ENCODE results near the gene PDGFD. TPM values are rescaled to one million over a fixed set of nuclear protein-coding genes. Genes with fewer than 3 reads are reported as not detected.

PDGFD gene
- total RNA-seq, 1 donor from 2014 or later: 0.49 TPM

DNA sequence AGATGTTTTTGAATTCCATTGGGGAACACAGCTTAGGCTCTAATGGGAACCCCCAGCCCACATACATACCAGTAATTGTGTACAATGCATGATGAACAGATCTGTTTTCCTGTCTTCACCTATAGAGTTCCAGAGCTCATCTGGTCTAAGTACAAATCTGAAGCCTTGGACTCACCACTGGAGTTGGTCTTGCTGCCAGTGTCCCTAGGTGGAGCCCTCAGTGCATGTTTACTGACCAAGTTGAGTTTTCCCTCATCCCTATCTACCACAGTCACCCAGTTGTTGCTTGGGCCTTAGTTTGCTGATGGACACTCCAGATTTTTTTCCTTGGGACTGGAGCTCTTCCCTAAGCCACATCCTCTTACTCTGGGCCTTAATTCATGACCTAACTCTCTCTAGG lies 286.7 kb downstream of the PDGFD start:
- H3K4me3 Mint-ChIP-seq (ENCODE audit: unreplicated experiment): no peak overlapping the region
- H3K27me3 Mint-ChIP-seq (ENCODE audit: unreplicated experiment): no peaks in the 10 kb centered on the region
- no peaks in the 10 kb centered on the region for H3K9me3 Mint-ChIP-seq (ENCODE audit: unreplicated experiment)
- no peak overlapping the region for H3K27ac Mint-ChIP-seq (ENCODE audit: unreplicated experiment)
- no peak for DNase-seq
- no peaks in the 10 kb centered on the region for H3K36me3 Mint-ChIP-seq (ENCODE audit: unreplicated experiment)
- TF ChIP-seq, protein P1, sequence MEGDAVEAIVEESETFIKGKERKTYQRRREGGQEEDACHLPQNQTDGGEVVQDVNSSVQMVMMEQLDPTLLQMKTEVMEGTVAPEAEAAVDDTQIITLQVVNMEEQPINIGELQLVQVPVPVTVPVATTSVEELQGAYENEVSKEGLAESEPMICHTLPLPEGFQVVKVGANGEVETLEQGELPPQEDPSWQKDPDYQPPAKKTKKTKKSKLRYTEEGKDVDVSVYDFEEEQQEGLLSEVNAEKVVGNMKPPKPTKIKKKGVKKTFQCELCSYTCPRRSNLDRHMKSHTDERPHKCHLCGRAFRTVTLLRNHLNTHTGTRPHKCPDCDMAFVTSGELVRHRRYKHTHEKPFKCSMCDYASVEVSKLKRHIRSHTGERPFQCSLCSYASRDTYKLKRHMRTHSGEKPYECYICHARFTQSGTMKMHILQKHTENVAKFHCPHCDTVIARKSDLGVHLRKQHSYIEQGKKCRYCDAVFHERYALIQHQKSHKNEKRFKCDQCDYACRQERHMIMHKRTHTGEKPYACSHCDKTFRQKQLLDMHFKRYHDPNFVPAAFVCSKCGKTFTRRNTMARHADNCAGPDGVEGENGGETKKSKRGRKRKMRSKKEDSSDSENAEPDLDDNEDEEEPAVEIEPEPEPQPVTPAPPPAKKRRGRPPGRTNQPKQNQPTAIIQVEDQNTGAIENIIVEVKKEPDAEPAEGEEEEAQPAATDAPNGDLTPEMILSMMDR (IDR thresholded peaks at IDR 0.05; ENCODE audit: partially characterized antibody, unreplicated experiment): no peak
- H3K4me1 Mint-ChIP-seq (ENCODE audit: low read depth, unreplicated experiment): no peaks in the 10 kb centered on the region

DNA sequence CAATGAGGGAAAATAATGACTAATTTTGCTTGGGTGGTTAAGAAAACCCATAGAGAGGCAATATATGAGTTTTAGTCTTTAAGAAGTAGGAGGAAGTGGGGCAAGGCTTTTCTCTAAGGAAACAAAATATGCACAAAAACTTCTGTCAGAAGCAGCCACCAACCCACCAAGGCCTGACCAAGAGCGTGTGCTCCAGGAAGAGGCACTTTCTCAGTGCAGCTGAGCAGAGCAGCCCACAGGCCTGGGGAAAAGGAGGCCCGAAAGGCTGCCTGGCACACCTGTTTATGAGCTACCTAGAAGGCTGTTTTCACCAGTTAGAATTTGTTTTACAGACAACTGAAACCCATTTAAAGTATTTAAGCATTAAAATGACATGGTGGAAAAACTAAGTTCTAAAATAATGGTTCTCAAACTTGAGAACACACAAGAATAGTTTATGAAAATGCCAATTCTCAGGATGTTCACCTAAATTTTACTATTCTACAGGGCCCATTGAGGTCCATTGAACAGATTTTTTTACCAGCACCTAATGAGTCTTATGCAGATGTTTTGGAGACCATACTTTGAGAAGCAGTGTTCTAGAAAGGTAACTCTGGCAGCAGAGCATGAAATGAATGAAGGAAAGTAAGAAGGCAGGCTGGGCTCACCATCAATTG lies 288.0 kb downstream of the PDGFD start:
- Mint-ChIP-seq H3K9me3 (ENCODE audit: unreplicated experiment) (no peaks in the 10 kb centered on the region), H3K36me3 (ENCODE audit: unreplicated experiment) (no peaks in the 10 kb centered on the region), H3K4me3 (ENCODE audit: unreplicated experiment) (no peak overlapping the region), H3K27me3 (ENCODE audit: unreplicated experiment) (no peaks in the 10 kb centered on the region), H3K4me1 (ENCODE audit: low read depth, unreplicated experiment) (no peaks in the 10 kb centered on the region), H3K27ac (ENCODE audit: unreplicated experiment) (no peak overlapping the region)
- TF ChIP-seq, protein P1 (IDR thresholded peaks at IDR 0.05; ENCODE audit: partially characterized antibody, unreplicated experiment): no peak
- no peak for DNase-seq

DNA sequence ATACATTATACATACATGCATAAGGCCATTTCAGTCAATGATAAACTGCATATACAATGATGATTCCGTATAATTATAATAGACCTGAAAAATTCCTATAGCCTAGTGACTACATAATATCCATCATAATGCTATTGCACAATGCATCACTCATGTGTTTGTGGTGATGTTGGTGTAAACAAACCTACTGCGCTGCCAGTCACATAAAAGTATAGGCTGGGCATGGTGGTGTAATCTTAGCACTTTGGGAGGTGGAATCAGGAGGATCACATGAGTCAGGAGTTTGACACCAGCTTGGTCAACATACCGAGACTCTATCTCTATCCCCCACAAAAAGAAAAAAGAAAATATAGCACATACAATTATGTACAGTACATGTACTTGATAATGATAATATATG lies 291.2 kb downstream of the PDGFD start:
- TF ChIP-seq, protein P1 (IDR thresholded peaks at IDR 0.05; ENCODE audit: partially characterized antibody, unreplicated experiment): no peak

DNA sequence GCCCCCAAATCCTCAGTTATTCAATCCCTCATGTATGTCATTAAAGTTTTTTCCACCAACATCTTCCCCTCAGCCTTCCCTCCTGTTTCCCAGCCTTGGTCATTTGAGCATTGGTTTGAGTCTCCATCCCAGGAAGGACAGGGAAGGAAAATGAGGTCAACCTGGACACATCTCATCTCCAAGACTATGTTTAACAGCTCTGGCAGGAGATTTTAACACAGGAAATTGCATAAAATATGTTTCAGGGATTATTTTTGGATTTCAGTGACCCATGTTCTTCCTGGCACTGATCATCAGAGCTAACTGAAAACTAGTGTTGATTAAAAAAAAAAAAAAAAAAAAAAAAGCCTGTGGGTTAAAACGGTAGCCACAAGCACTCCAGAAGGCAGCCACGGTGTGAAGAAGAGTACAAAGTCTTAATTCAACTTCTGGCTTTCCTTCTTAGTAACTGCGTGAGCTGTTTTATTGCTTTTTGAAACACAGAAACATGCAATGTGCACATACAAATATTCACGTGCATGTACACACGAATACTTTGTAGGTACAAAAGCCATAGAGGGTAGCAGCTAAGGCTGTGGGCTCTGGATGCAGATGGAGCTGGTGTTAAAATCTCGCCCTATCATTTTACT lies 291.9 kb downstream of the PDGFD start:
- TF ChIP-seq, protein P1 (IDR thresholded peaks at IDR 0.05; ENCODE audit: partially characterized antibody, unreplicated experiment): no peak
- H3K4me3 Mint-ChIP-seq (ENCODE audit: unreplicated experiment): no peak overlapping the region
- no peak overlapping the region for H3K27ac Mint-ChIP-seq (ENCODE audit: unreplicated experiment)

More for the DNA sequence above, 291.2 kb downstream of the PDGFD start:
- no peaks in the 10 kb centered on the region for H3K36me3 Mint-ChIP-seq (ENCODE audit: unreplicated experiment)
- no peaks in the 10 kb centered on the region for H3K4me1 Mint-ChIP-seq (ENCODE audit: low read depth, unreplicated experiment)
- no peak for DNase-seq
- no peak overlapping the region for H3K4me3 Mint-ChIP-seq (ENCODE audit: unreplicated experiment)
- H3K27ac Mint-ChIP-seq (ENCODE audit: unreplicated experiment): no peak overlapping the region
- no peaks in the 10 kb centered on the region for H3K9me3 Mint-ChIP-seq (ENCODE audit: unreplicated experiment)
- H3K27me3 Mint-ChIP-seq (ENCODE audit: unreplicated experiment): no peaks in the 10 kb centered on the region

DNA sequence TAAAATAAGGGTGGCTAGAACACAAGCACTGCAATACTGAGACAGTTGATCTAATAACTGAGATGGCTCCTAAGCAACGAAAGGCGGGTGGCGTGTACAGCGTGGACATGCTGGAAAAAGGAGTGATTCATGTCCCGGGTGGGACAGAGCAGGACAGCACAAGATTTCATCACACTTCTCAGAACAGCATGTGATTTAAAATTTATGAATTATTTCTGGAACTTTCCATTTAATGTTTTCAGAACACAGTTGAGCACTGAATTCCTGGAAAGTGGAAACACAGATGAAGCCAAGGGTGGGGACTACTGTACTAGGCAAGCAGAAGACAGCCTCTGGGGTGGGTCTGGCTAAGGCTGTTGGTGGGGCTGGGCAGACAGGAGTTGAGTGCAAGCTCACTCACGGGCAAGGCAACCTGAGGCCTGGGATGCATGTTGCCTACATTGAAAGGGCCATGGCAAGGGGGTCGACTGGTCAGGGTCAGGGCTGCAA lies 293.1 kb downstream of the PDGFD start:
- no peak overlapping the region for H3K4me3 Mint-ChIP-seq (ENCODE audit: unreplicated experiment)
- H3K4me1 Mint-ChIP-seq (ENCODE audit: low read depth, unreplicated experiment): no peaks in the 10 kb centered on the region
- H3K27ac Mint-ChIP-seq (ENCODE audit: unreplicated experiment): no peak overlapping the region
- no peak for DNase-seq
- no peaks in the 10 kb centered on the region for H3K36me3 Mint-ChIP-seq (ENCODE audit: unreplicated experiment)
- H3K9me3 Mint-ChIP-seq (ENCODE audit: unreplicated experiment): no peaks in the 10 kb centered on the region
- no peaks in the 10 kb centered on the region for H3K27me3 Mint-ChIP-seq (ENCODE audit: unreplicated experiment)
- TF ChIP-seq, protein P1 (IDR thresholded peaks at IDR 0.05; ENCODE audit: partially characterized antibody, unreplicated experiment): no peak

More for the DNA sequence above, 291.9 kb downstream of the PDGFD start:
- H3K9me3 Mint-ChIP-seq (ENCODE audit: unreplicated experiment): no peaks in the 10 kb centered on the region
- DNase-seq: no peak
- no peaks in the 10 kb centered on the region for H3K36me3 Mint-ChIP-seq (ENCODE audit: unreplicated experiment)
- H3K4me1 Mint-ChIP-seq (ENCODE audit: low read depth, unreplicated experiment): no peaks in the 10 kb centered on the region
- H3K27me3 Mint-ChIP-seq (ENCODE audit: unreplicated experiment): no peaks in the 10 kb centered on the region
